Cardiac septum (tissue), 1 donor: ENCODE results near the gene FOXF1. TPM values are rescaled to one million over a fixed set of nuclear protein-coding genes. Genes with fewer than 3 reads are reported as not detected.

ENCODE experiments used
- DNase-seq: peaks from one replicate; pipeline ENCODE4 v3.0.0-alpha.2; 2020; ENCODE audit warnings: low spot score
- intact Hi-C: fragments of 100-400 bp; cut with DNase I; formaldehyde crosslinking; loops from one replicate; pipeline ENCODE4 v1.14.0; 2022
- total RNA-seq: library from RNA; stranded (reverse); fragmentation: NEBNext Ultra II Directional; extraction: Animal tissue kit (Norgen Biotek cat#: 25700); gene quantifications from one replicate; pipeline ENCODE4 v1.2.1, GENCODE V29; 2021
- donor health status: DM: no; HTN: no; CAD: no.

Gene FOXF1
- total RNA-seq, 1 donor from 2014 or later = 0.16 TPM

GRCh38 chr16:86546638-86547013 is 36.3 kb downstream of the FOXF1 start:
- no peak for DNase-seq
- intact Hi-C loops = no loop called here

- no peak for DNase-seq
- intact Hi-C loops = no loop called here
Measured at GRCh38 chr16:86547286-86547685, 37.0 kb downstream of the FOXF1 start.

GRCh38 chr16:86549076-86549892 is 39.0 kb downstream of the FOXF1 start:
- intact Hi-C loops = no loop called here
- no peak for DNase-seq

GRCh38 chr16:86549893-86550190 is 39.5 kb downstream of the FOXF1 start:
- intact Hi-C loops = no loop called here
- no peak for DNase-seq

GRCh38 chr16:86550281-86550680 is 40.0 kb downstream of the FOXF1 start:
- DNase-seq = no peak
- intact Hi-C loops = no loop called here

- intact Hi-C loops = no loop called here
- DNase-seq = no peak
Measured at GRCh38 chr16:86553356-86553755, 43.0 kb downstream of the FOXF1 start.

- intact Hi-C loops = no loop called here
- no peak for DNase-seq
Measured at GRCh38 chr16:86554599-86554916, 44.2 kb downstream of the FOXF1 start.

- DNase-seq = peak; percentile 97
- intact Hi-C loops = no loop called here
Measured at GRCh38 chr16:86554917-86555703, 44.8 kb downstream of the FOXF1 start, which contains the start of gene MTHFSD. TSS of gene MTHFSD (minus strand) at chr16:86555235. CDS start at chr16:86555184, 51 bp downstream.

GRCh38 chr16:86555704-86556075 is 45.4 kb downstream of the FOXF1 start:
- intact Hi-C loops = no loop called here
- DNase-seq = no peak

- no peak for DNase-seq
- intact Hi-C loops = no loop called here
Measured at GRCh38 chr16:86556576-86556975, 46.2 kb downstream of the FOXF1 start.

GRCh38 chr16:86557587-86557986 is 47.3 kb downstream of the FOXF1 start:
- intact Hi-C loops = no loop called here
- DNase-seq = peak; percentile 14

- intact Hi-C loops = no loop called here
Measured at GRCh38 chr16:86558355-86559193, 48.2 kb downstream of the FOXF1 start.

GRCh38 chr16:86559802-86560305 is 49.5 kb downstream of the FOXF1 start:
- intact Hi-C loops = no loop called here
- DNase-seq = peak; percentile 68

More at GRCh38 chr16:86558355-86559193, 48.2 kb downstream of the FOXF1 start:
- DNase-seq = peak; percentile 67

- intact Hi-C loops = loop anchor here (2.0 kb wide), 2 partner anchors 500 to 716 kb away; no protein-coding TSS in a partner anchor
- DNase-seq = peak; percentile 15
Measured at GRCh38 chr16:86562356-86562755, 52.0 kb downstream of the FOXF1 start.

GRCh38 chr16:86563469-86564345 is 53.4 kb downstream of the FOXF1 start:
- peak; percentile 92 for DNase-seq
- intact Hi-C loops = loop anchor here (2.0 kb wide), 2 partner anchors 499 to 715 kb away; no protein-coding TSS in a partner anchor
